ENCODE measurements around the gene PGLYRP3. TPM values are rescaled to one million over a fixed set of nuclear protein-coding genes. Genes with fewer than 3 reads are reported as not detected.

Gene PGLYRP3
- total and polyA plus RNA-seq, 11 donors, result not detected

GRCh38 chr1:153293851-153294250 lies 18.9 kb downstream of the PGLYRP3 start:
- no peak overlapping the region for H3K27ac ChIP-seq
- no peaks in the 10 kb centered on the region for H3K4me1 ChIP-seq
- no peaks in the 10 kb centered on the region for H3K9me3 ChIP-seq
- ATAC-seq, result no peak
- DNase-seq, result no peak
- H3K4me3 ChIP-seq, result no peak overlapping the region
- H3K36me3 ChIP-seq, result no peaks in the 10 kb centered on the region
- intact Hi-C loops (cut with DNase I), result no loop called here
- TF ChIP-seq CTCF (IDR thresholded peaks at IDR 0.05) (no peak), POLR2A (IDR thresholded peaks at IDR 0.05) (no peak)
- WGBS, 4 donors, result 68 to 76% (median 72%) methylated on average over 9 of the region's 9 CpGs
- H3K27me3 ChIP-seq, result peaks cover 0 to 29% (median 4%) of the 10 kb centered on the region in 9 donors

- TF ChIP-seq POLR2A (IDR thresholded peaks at IDR 0.05) (no peak), CTCF (IDR thresholded peaks at IDR 0.05) (no peak)
- WGBS, 4 donors, result 69 to 77% (median 74%) methylated on average over 7 of the region's 7 CpGs
- Histone ChIP-seq H3K4me3 (no peak overlapping the region), H3K27me3 (peaks cover 0 to 29% (median 4%) of the 10 kb centered on the region in 9 donors), H3K27ac (no peak overlapping the region), H3K9me3 (no peaks in the 10 kb centered on the region), H3K36me3 (no peaks in the 10 kb centered on the region), H3K4me1 (no peaks in the 10 kb centered on the region)
- ATAC-seq (no peak), DNase-seq (no peak)
- intact Hi-C loops (cut with DNase I), result no loop called here
These were observed 19.3 kb downstream of the PGLYRP3 start for GRCh38 chr1:153293480-153293775.

- peaks cover 0 to 29% (median 4%) of the 10 kb centered on the region in 9 donors for H3K27me3 ChIP-seq
- 63 to 72% (median 68%) methylated on average over 24 to 25 of the region's 25 CpGs for WGBS, 4 donors
- no peak for ATAC-seq
- no peaks in the 10 kb centered on the region for H3K36me3 ChIP-seq
- H3K4me3 ChIP-seq, result no peak overlapping the region
- no peak for DNase-seq
- TF ChIP-seq POLR2A (IDR thresholded peaks at IDR 0.05) (no peak), CTCF (IDR thresholded peaks at IDR 0.05) (no peak)
- intact Hi-C loops (cut with DNase I), result no loop called here
- no peaks in the 10 kb centered on the region for H3K4me1 ChIP-seq
- H3K9me3 ChIP-seq, result no peaks in the 10 kb centered on the region
- no peak overlapping the region for H3K27ac ChIP-seq
These were observed 19.8 kb downstream of the PGLYRP3 start for GRCh38 chr1:153292740-153293479.

GRCh38 chr1:153292185-153292584 lies 20.6 kb downstream of the PGLYRP3 start:
- no peaks in the 10 kb centered on the region for H3K9me3 ChIP-seq
- H3K4me1 ChIP-seq, result no peaks in the 10 kb centered on the region
- H3K4me3 ChIP-seq, result no peak overlapping the region
- DNase-seq, result no peak
- intact Hi-C loops (cut with DNase I), result no loop called here
- no peak for ATAC-seq
- TF ChIP-seq POLR2A (IDR thresholded peaks at IDR 0.05), result no peak
- TF ChIP-seq CTCF (IDR thresholded peaks at IDR 0.05), result no peak
- H3K36me3 ChIP-seq, result no peaks in the 10 kb centered on the region
- peaks cover 0 to 29% (median 4%) of the 10 kb centered on the region in 9 donors for H3K27me3 ChIP-seq
- WGBS, 4 donors, result 57 to 69% (median 67%) methylated on average over 8 of the region's 8 CpGs
- no peak overlapping the region for H3K27ac ChIP-seq
